Uterus (tissue), 2 donors: ENCODE data around the gene IRGQ.

Experiments
- CTCF ChIP-seq, 4 experiments: fragments of 200-600 bp in 2 of 4; fragments of 450-650 bp in 2 of 4; sonication (generic) in 2 of 4; IDR thresholded peaks; one replicate each; pipeline ENCODE4 v1.5.1; 2016 to 2019; ENCODE audit warnings: antibody characterized with exemption in 4 of 4, mild to moderate bottlenecking in 2 of 4, moderate library complexity in 1 of 4
- POLR2A ChIP-seq, 2 donors: fragments of 450-650 bp; IDR thresholded peaks; one replicate each; pipeline ENCODE4 v1.6.1; 2016; ENCODE audit warnings: antibody characterized with exemption in 2 of 2, mild to moderate bottlenecking in 1 of 2, moderate library complexity in 1 of 2

DNA sequence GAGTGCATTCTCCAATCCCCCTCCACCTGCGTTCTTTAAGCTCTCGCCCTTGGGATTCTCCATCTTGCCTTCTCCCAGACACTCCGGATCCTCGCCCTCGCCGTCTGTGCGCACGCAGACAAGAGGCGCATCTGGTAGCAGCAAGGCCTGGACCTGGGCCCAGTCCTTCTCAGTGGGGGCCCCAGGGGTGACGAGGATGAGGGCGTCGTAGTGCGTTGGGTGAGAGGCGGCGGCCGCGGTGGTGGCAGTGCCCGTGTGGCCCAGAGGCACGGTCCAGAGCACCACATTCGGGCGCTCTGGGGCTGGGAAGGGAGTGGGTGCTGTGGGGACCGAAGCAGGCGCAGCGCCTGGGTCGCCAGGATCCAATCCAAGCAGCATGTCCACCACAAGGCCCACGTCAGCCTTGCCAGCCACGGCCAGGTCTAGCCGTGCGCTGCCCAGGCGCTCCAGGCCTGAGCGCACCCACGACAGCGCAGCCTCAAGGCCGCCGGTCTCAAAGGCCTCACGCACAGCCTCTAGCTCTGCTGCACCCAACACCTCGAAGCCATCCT, 3.1 kb downstream of the IRGQ start:
- TF ChIP-seq CTCF (IDR thresholded peaks at IDR 0.05): no peak
- TF ChIP-seq POLR2A (IDR thresholded peaks at IDR 0.05): no peak
